ENCODE measurements around the gene C11orf87. TPM values are rescaled to one million over a fixed set of nuclear protein-coding genes. Genes with fewer than 3 reads are reported as not detected.

C11orf87 gene
- polyA plus RNA-seq, 5 donors = 0.01 to 0.21 (median 0.03) TPM

DNA sequence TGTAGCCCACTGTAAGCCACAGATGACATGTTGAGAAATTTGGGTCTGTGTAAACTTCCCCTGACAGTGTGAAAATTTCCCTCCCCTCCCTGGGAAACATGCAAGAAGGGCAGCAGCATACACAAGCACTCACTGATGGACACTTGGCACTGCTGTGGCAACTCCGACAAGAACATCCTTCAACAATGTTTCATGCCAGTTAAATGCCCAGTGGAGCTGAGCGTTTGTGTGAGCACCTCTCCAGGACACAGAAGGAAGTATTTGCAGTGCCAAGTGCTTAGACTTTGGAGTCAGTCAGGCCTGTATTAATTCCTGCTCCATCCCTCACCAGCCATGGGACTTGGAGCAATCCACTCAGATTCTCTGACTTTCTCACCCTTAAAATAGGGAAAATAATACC is 17.7 kb downstream of the C11orf87 start:
- no peak for DNase-seq

DNA sequence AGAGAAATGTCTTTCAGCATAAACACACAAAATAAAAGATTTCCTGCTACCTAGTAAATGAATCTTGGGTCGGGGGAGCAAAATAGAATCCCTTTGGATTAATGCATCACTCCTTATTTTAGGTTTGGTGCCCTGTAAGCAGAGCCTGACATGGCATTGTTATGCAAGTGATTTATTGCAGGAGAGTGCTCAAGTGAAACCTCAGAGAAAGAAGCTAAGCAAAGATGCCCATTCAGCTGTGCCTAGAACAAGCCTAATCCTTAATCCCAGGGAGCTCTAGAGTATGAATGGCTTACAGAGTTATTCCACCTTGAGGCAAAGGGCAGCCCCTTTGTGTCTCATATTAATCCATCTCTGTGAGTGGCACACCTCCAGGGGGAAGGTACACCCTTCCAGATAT is 21.1 kb downstream of the C11orf87 start:
- no peak for DNase-seq

DNA sequence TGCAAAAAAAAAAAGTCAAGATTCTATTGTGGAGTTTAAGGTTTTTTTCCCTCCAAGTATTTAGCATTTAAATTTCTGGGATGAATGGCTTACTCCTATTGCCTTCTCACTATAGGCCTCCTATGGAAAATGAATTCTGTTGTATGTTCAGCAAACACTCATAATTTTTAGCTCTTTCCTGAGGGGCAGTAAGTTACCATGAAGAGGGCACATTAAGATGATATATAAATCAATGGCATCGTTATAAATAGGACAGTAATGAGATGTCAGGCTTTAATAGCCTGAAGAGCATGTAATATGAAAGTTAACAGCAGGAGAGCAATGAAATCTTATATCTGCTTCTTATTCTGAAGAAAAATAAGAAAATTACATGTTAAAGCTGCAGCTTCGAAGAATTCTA is 32.9 kb downstream of the C11orf87 start:
- DNase-seq = no peak

Data from right lung (tissue), 5 donors.